ENCODE results near the gene CDK7.

The CDK7 gene

GRCh38 chr5:69265931-69266330, 31.2 kb downstream of the CDK7 start:
- Histone ChIP-seq H3K4me1 (no peaks in the 10 kb centered on the region), H3K9ac (no peak overlapping the region), H3K4me2 (ENCODE audit: low read length) (no peak overlapping the region), H3K27me3 (ENCODE audit: control insufficient read depth, insufficient read depth, low read length) (no peaks in the 10 kb centered on the region), H3K9me3 (ENCODE audit: control insufficient read depth, low read length) (no peaks in the 10 kb centered on the region), H2AFZ (no peak overlapping the region), H3K27ac (no peak overlapping the region), H3K4me3 (ENCODE audit: low read depth, low read length) (no peak overlapping the region), H3K79me2 (no peaks in the 10 kb centered on the region), H3K36me3 (ENCODE audit: control insufficient read depth, insufficient read depth, low read length) (no peaks in the 10 kb centered on the region)
- TF ChIP-seq, protein P1, sequence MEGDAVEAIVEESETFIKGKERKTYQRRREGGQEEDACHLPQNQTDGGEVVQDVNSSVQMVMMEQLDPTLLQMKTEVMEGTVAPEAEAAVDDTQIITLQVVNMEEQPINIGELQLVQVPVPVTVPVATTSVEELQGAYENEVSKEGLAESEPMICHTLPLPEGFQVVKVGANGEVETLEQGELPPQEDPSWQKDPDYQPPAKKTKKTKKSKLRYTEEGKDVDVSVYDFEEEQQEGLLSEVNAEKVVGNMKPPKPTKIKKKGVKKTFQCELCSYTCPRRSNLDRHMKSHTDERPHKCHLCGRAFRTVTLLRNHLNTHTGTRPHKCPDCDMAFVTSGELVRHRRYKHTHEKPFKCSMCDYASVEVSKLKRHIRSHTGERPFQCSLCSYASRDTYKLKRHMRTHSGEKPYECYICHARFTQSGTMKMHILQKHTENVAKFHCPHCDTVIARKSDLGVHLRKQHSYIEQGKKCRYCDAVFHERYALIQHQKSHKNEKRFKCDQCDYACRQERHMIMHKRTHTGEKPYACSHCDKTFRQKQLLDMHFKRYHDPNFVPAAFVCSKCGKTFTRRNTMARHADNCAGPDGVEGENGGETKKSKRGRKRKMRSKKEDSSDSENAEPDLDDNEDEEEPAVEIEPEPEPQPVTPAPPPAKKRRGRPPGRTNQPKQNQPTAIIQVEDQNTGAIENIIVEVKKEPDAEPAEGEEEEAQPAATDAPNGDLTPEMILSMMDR (IDR thresholded peaks at IDR 0.05): no peak

GRCh38 chr5:69268899-69269298, 34.2 kb downstream of the CDK7 start:
- Histone ChIP-seq H3K4me1 (no peaks in the 10 kb centered on the region), H3K79me2 (no peaks in the 10 kb centered on the region), H3K9me3 (ENCODE audit: control insufficient read depth, low read length) (no peaks in the 10 kb centered on the region), H3K9ac (no peak overlapping the region), H2AFZ (no peak overlapping the region), H3K27ac (no peak overlapping the region), H3K36me3 (ENCODE audit: control insufficient read depth, insufficient read depth, low read length) (no peaks in the 10 kb centered on the region), H3K4me3 (ENCODE audit: low read depth, low read length) (no peak overlapping the region), H3K4me2 (ENCODE audit: low read length) (no peak overlapping the region), H3K27me3 (ENCODE audit: control insufficient read depth, insufficient read depth, low read length) (no peaks in the 10 kb centered on the region)
- TF ChIP-seq, protein P1 (IDR thresholded peaks at IDR 0.05): no peak

DNA sequence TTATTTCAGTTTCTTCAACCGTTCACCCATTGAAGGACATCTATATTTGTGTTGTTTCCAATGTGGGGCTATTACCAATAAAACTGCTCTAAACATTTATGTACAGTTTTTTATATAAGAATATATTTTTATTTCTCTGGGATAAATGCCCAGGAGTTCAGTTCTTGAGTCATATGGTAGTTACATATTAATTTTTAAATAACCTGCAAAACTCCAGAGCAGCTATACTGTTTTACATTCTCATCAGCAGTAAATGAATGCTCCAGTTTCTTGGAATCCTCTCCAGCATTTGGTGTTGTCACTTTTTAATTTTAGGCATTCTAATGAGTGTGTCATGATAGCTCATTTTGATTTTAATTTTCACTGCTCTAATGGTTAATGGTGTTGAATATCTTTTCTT, 36.2 kb downstream of the CDK7 start:
- TF ChIP-seq, protein P1 (IDR thresholded peaks at IDR 0.05): no peak
- H3K27me3 ChIP-seq (ENCODE audit: control insufficient read depth, insufficient read depth, low read length): no peaks in the 10 kb centered on the region
- no peaks in the 10 kb centered on the region for H3K4me1 ChIP-seq
- H3K27ac ChIP-seq: no peak overlapping the region
- H3K9ac ChIP-seq: no peak overlapping the region
- H3K4me3 ChIP-seq (ENCODE audit: low read depth, low read length): no peak overlapping the region
- H2AFZ ChIP-seq: no peak overlapping the region
- no peaks in the 10 kb centered on the region for H3K36me3 ChIP-seq (ENCODE audit: control insufficient read depth, insufficient read depth, low read length)
- H3K4me2 ChIP-seq (ENCODE audit: low read length): no peak overlapping the region
- H3K79me2 ChIP-seq: no peaks in the 10 kb centered on the region
- H3K9me3 ChIP-seq (ENCODE audit: control insufficient read depth, low read length): no peaks in the 10 kb centered on the region

DNA sequence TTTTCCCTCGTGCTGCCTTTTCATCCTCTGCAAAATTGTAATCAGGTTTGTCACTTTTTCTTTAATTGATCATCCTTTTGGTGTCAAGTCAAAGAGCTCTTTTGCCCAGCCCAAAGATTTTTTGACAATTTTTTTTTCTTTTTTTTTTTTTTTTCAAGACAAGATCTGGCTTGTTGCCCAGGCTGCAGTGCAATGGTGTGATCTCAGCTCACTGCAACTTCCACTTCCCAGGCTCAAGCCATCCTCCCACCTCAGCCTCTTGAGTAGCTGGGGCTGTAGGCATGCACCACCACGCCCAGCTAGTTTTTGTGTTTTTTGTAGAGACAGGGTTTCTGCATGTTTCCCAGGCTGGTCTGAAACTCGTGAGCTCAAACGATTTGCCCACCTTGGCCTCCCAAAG, 36.7 kb downstream of the CDK7 start:
- H3K9me3 ChIP-seq (ENCODE audit: control insufficient read depth, low read length): no peaks in the 10 kb centered on the region
- TF ChIP-seq, protein P1 (IDR thresholded peaks at IDR 0.05): no peak
- no peak overlapping the region for H3K4me3 ChIP-seq (ENCODE audit: low read depth, low read length)
- H3K36me3 ChIP-seq (ENCODE audit: control insufficient read depth, insufficient read depth, low read length): no peaks in the 10 kb centered on the region
- H3K27me3 ChIP-seq (ENCODE audit: control insufficient read depth, insufficient read depth, low read length): no peaks in the 10 kb centered on the region
- no peak overlapping the region for H3K27ac ChIP-seq
- no peaks in the 10 kb centered on the region for H3K79me2 ChIP-seq
- no peak overlapping the region for H2AFZ ChIP-seq
- no peak overlapping the region for H3K9ac ChIP-seq
- no peaks in the 10 kb centered on the region for H3K4me1 ChIP-seq
- no peak overlapping the region for H3K4me2 ChIP-seq (ENCODE audit: low read length)

DNA sequence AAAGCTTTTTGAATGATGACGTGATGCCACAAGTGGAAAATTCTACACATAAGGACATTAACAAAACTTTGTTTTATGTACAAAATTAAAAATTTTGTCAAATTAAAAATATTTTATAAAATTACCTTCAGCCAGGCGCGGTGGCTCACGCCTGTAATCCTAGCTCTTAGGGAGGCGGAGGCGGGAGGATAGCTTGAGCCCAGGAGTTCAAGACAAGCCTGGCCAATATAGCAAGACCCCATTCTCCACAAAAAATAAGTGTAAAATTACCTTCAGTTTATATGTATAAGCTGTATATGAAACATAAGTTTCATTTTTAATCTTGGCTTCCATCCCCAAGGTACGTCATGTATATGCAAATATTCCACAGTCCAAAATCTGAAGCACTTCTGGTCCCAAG, 40.9 kb downstream of the CDK7 start:
- Histone ChIP-seq H3K27ac (no peak overlapping the region), H3K9me3 (ENCODE audit: control insufficient read depth, low read length) (no peaks in the 10 kb centered on the region), H3K9ac (no peak overlapping the region), H3K4me3 (ENCODE audit: low read depth, low read length) (no peak overlapping the region), H3K36me3 (ENCODE audit: control insufficient read depth, insufficient read depth, low read length) (no peaks in the 10 kb centered on the region), H3K79me2 (no peaks in the 10 kb centered on the region), H3K27me3 (ENCODE audit: control insufficient read depth, insufficient read depth, low read length) (no peaks in the 10 kb centered on the region), H3K4me1 (no peaks in the 10 kb centered on the region), H3K4me2 (ENCODE audit: low read length) (no peak overlapping the region), H2AFZ (no peak overlapping the region)
- TF ChIP-seq, protein P1 (IDR thresholded peaks at IDR 0.05): no peak

All from parathyroid adenoma (tissue), 2 donors.